PC-9 (cell line): ENCODE data around the gene MAGEH1.

ENCODE experiments used
- EZH2 ChIP-seq: fragments of 200-600 bp; sonication (generic); IDR thresholded peaks from 2 replicates; pipeline ENCODE4 v1.8.0; 2017; ENCODE audit warnings: antibody characterized with exemption, low read depth
- TF ChIP-seq, protein P1 (sequence below): fragments of 200-600 bp; sonication (generic); conservative IDR thresholded peaks from 2 replicates; pipeline ENCODE4 v1.6.1; 2017; ENCODE audit warnings: mixed run types, antibody characterized with exemption, mild to moderate bottlenecking, moderate library complexity

DNA sequence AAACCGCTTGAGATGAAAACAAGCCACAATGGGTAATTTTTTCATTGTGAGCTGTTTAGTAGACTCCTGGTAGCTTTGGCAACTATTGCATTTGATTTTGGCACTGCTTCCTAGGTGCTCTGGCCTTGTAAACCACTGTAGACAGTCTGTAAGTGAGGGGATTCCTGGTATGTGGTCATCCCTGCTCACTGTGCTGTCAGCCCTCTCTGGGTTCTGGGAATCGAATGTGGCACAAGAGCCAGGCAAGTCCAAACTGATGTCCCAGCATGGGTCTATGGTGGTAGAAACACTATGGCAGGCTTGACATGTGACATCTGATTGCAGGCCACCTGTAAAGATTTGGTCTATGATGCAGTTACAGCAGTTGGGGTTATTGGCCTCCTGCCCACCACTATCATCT lies 35.2 kb downstream of the MAGEH1 start:
- TF ChIP-seq, protein P1, sequence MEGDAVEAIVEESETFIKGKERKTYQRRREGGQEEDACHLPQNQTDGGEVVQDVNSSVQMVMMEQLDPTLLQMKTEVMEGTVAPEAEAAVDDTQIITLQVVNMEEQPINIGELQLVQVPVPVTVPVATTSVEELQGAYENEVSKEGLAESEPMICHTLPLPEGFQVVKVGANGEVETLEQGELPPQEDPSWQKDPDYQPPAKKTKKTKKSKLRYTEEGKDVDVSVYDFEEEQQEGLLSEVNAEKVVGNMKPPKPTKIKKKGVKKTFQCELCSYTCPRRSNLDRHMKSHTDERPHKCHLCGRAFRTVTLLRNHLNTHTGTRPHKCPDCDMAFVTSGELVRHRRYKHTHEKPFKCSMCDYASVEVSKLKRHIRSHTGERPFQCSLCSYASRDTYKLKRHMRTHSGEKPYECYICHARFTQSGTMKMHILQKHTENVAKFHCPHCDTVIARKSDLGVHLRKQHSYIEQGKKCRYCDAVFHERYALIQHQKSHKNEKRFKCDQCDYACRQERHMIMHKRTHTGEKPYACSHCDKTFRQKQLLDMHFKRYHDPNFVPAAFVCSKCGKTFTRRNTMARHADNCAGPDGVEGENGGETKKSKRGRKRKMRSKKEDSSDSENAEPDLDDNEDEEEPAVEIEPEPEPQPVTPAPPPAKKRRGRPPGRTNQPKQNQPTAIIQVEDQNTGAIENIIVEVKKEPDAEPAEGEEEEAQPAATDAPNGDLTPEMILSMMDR: no peak
- TF ChIP-seq EZH2: no peak
